OCI-LY1 (cell line): ENCODE data around the gene HTT.

Experiments
- EZH2 ChIP-seq: fragments of 200-600 bp; sonication (generic), shearing (Covaris generic); IDR thresholded peaks from 2 replicates; pipeline ENCODE4 v1.8.0; 2017; ENCODE audit warnings: borderline replicate concordance, mixed run types, mild to moderate bottlenecking, antibody characterized with exemption, low read length, moderate library complexity, mixed read lengths
- TF ChIP-seq, protein P1 (sequence below): fragments of 200-600 bp; sonication (generic), shearing (Covaris generic); IDR thresholded peaks from 2 replicates; pipeline ENCODE4 v1.5.1; 2017; ENCODE audit warnings: mild to moderate bottlenecking, antibody characterized with exemption, low read length, moderate library complexity, mixed read lengths

DNA sequence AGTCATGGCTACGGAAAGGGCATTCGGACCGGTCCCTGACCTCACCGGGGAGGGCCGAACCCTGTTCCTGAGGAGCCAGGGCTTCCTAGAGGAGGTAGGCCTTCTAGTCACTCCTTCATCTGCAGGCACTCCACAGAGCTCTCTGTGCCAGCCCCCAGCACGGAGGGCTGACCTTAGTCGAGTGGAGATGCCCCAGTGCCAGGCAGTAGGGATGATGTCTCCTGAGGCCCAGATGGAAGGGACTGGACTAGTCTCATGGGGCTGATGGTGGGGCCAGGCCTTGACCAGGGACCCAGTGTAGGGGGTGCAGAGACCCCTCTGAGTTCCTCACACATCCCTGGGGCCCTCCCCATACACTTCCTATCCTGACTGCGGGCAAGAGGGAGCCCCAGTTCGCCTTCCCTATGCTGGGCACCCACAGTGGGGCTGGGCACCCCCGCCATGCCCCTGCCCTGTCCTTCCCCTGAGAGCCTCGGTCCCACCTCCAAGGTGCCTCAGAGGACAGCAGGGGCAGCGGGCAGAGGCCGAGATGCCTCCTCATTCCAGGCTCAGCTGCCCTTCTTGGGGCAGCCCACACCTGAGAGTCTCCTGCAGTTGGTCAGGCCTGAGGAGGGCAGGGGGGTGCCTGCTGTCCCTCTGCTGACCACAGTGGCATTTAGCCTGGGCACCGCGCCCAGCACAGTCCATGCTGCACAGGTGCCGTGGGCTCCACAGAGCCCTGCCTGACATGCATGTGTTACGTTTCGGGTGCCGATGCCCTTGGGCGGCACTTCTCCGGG is 173.1 kb downstream of the HTT start:
- TF ChIP-seq, protein P1, sequence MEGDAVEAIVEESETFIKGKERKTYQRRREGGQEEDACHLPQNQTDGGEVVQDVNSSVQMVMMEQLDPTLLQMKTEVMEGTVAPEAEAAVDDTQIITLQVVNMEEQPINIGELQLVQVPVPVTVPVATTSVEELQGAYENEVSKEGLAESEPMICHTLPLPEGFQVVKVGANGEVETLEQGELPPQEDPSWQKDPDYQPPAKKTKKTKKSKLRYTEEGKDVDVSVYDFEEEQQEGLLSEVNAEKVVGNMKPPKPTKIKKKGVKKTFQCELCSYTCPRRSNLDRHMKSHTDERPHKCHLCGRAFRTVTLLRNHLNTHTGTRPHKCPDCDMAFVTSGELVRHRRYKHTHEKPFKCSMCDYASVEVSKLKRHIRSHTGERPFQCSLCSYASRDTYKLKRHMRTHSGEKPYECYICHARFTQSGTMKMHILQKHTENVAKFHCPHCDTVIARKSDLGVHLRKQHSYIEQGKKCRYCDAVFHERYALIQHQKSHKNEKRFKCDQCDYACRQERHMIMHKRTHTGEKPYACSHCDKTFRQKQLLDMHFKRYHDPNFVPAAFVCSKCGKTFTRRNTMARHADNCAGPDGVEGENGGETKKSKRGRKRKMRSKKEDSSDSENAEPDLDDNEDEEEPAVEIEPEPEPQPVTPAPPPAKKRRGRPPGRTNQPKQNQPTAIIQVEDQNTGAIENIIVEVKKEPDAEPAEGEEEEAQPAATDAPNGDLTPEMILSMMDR = no peak
- TF ChIP-seq EZH2 = no peak
